Neural progenitor cell (in vitro differentiated cells): ENCODE data around the gene HSPA12B.

Experiments
- CTCF ChIP-seq: fragments of 200-600 bp; sonication (generic); IDR thresholded peaks from 2 replicates; pipeline ENCODE4 v1.5.1; 2017; ENCODE audit warnings: antibody characterized with exemption, mild to moderate bottlenecking
- EZH2 ChIP-seq: fragments of 200-600 bp; sonication (generic); IDR thresholded peaks from 2 replicates; pipeline ENCODE4 v1.6.1; 2017; ENCODE audit warnings: antibody characterized with exemption, mild to moderate bottlenecking, moderate library complexity

DNA sequence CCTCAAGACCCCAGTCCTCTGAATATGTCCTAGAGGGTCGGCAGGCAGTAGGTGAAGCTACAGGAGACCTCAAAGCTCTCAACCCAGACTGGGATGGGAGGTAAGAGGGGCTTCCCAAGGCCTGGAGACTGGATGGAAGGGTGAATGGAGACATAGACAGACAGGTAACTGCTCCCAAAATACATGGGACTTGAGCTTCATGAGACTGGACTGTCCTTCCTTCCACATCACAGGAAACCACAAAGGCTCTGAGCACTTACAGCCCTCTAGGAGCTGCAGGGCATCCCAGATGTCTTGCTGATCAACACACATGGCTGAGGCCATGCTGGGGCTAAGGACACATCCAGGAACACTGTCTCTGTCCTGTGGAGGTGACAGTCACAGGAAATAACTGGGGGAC lies 11.6 kb downstream of the HSPA12B start:
- TF ChIP-seq CTCF (no peak), EZH2 (no peak)
